Neural cell (in vitro differentiated cells): ENCODE measurements around the gene AFF3. TPM values are rescaled to one million over a fixed set of nuclear protein-coding genes. Genes with fewer than 3 reads are reported as not detected.

Experiments
- H2AFZ ChIP-seq: fragments of 200-600, 300-800 bp; sonication (generic), shearing (Covaris generic); 2 replicates; pipeline ENCODE4 v1.6.0; 2014; ENCODE audit warnings: low read depth, mild to moderate bottlenecking, antibody characterized with exemption, low read length, moderate library complexity
- H3F3A ChIP-seq: fragments of 200-600 bp; shearing (Covaris generic); 2 replicates; pipeline ENCODE4 v1.6.1; 2016; ENCODE audit warnings: mild to moderate bottlenecking, moderate library complexity, mixed read lengths, antibody characterized with exemption, low read length; ENCODE audit not compliant: insufficient read depth, poor library complexity, severe bottlenecking
- H3K27ac ChIP-seq: fragments of 200-600, 300-800 bp; sonication (generic), shearing (Covaris generic); 2 replicates; pipeline ENCODE4 v1.5.1; 2014; ENCODE audit warnings: mild to moderate bottlenecking, low read length, moderate library complexity
- H3K27me3 ChIP-seq: fragments of 300-800, 200-600 bp; sonication (generic), shearing (Covaris generic); 2 replicates; pipeline ENCODE4 v1.6.0; 2014; ENCODE audit warnings: mild to moderate bottlenecking, low read depth, low read length, moderate library complexity; ENCODE audit not compliant: insufficient read depth
- H3K36me3 ChIP-seq: fragments of 300-800, 200-600 bp; sonication (generic), shearing (Covaris generic); 2 replicates; pipeline ENCODE4 v1.5.1; 2014; ENCODE audit warnings: mild to moderate bottlenecking, antibody characterized with exemption, low read length, moderate library complexity; ENCODE audit not compliant: insufficient read depth
- H3K4me2 ChIP-seq: fragments of 300-800, 200-600 bp; sonication (generic), shearing (Covaris generic); 2 replicates; pipeline ENCODE4 v1.6.0; 2014; ENCODE audit warnings: mild to moderate bottlenecking, low read length
- H3K4me3 ChIP-seq: fragments of 300-800, 200-600 bp; sonication (generic), shearing (Covaris generic); 2 replicates; pipeline ENCODE4 v1.5.1; 2014; ENCODE audit warnings: mild to moderate bottlenecking, low read length, moderate library complexity
- H3K79me2 ChIP-seq: fragments of 200-600 bp; shearing (Covaris generic); replicated peaks from 2 replicates; pipeline ENCODE4 v1.6.0; 2014; ENCODE audit warnings: mild to moderate bottlenecking, low read length, moderate library complexity; ENCODE audit not compliant: insufficient read depth
- H3K9ac ChIP-seq: fragments of 300-800, 200-600 bp; sonication (generic), shearing (Covaris generic); 2 replicates; pipeline ENCODE4 v1.6.1; 2016; ENCODE audit warnings: mild to moderate bottlenecking, low read length, mixed read lengths
- H3K9me2 ChIP-seq: fragments of 200-600 bp; shearing (Covaris generic); 2 replicates; pipeline ENCODE4 v1.6.1; 2016; ENCODE audit warnings: mild to moderate bottlenecking, low read length, mixed read lengths; ENCODE audit not compliant: insufficient read depth
- H3K9me3 ChIP-seq: fragments of 200-600, 300-800 bp; sonication (generic), shearing (Covaris generic); 2 replicates; pipeline ENCODE4 v1.6.1; 2016; ENCODE audit warnings: mild to moderate bottlenecking, mixed run types, low read length, moderate library complexity, mixed read lengths
- H4K20me1 ChIP-seq: fragments of 200-600 bp; shearing (Covaris generic); 2 replicates; pipeline ENCODE4 v1.6.1; 2016; ENCODE audit warnings: mild to moderate bottlenecking, mixed run types; ENCODE audit not compliant: insufficient read depth
- CTCF ChIP-seq: fragments of 450-650 bp; IDR thresholded peaks from 2 replicates; pipeline ENCODE4 v1.5.1; 2014; ENCODE audit warnings: antibody characterized with exemption, mild to moderate bottlenecking, moderate library complexity; ENCODE audit not compliant: poor library complexity, severe bottlenecking
- EP300 ChIP-seq: fragments of 450-650 bp; conservative IDR thresholded peaks from 2 replicates; pipeline ENCODE4 v1.6.1; 2014; ENCODE audit warnings: antibody characterized with exemption, mild to moderate bottlenecking, moderate library complexity; ENCODE audit not compliant: poor library complexity, severe bottlenecking
- EZH2 ChIP-seq: fragments of 200-600, 300-800 bp; shearing (Covaris generic), sonication (generic); IDR thresholded peaks from 2 replicates; pipeline ENCODE4 v1.6.1; 2014; ENCODE audit warnings: antibody characterized with exemption, low read length, borderline replicate concordance, mild to moderate bottlenecking; ENCODE audit not compliant: insufficient read depth, poor library complexity, severe bottlenecking
- MXI1 ChIP-seq: fragments of 450-650 bp; conservative IDR thresholded peaks from 2 replicates; pipeline ENCODE4 v1.6.1; 2014; ENCODE audit warnings: antibody characterized with exemption, mild to moderate bottlenecking; ENCODE audit not compliant: poor library complexity, severe bottlenecking
- POLR2AphosphoS5 ChIP-seq: IDR thresholded peaks from 2 replicates; pipeline ENCODE4 v1.6.1; 2012
- RAD21 ChIP-seq: fragments of 450-650 bp; conservative IDR thresholded peaks from 2 replicates; pipeline ENCODE4 v1.6.1; 2014; ENCODE audit warnings: antibody characterized with exemption, mild to moderate bottlenecking, moderate library complexity
- SMC3 ChIP-seq: fragments of 450-650 bp; conservative IDR thresholded peaks from 2 replicates; pipeline ENCODE4 v1.6.1; 2014; ENCODE audit warnings: antibody characterized with exemption, mild to moderate bottlenecking, moderate library complexity; ENCODE audit not compliant: poor library complexity
- TAF1 ChIP-seq: IDR thresholded peaks from 2 replicates; pipeline ENCODE4 v1.6.1; 2012; ENCODE audit warnings: low read depth
- polyA plus RNA-seq: library from polyadenylated mRNA; depleted of rRNA; stranded (reverse); fragments of >200 nt; gene quantifications from 2 replicates; pipeline ENCODE4 v1.2.3, GENCODE V29; 2014
- TF ChIP-seq, protein P1 (sequence below): IDR thresholded peaks from 2 replicates; pipeline ENCODE4 v1.6.1; 2012; ENCODE audit warnings: borderline replicate concordance

AFF3 gene
- polyA plus RNA-seq, 1 donor from 2014 or later = 5.1 TPM

DNA sequence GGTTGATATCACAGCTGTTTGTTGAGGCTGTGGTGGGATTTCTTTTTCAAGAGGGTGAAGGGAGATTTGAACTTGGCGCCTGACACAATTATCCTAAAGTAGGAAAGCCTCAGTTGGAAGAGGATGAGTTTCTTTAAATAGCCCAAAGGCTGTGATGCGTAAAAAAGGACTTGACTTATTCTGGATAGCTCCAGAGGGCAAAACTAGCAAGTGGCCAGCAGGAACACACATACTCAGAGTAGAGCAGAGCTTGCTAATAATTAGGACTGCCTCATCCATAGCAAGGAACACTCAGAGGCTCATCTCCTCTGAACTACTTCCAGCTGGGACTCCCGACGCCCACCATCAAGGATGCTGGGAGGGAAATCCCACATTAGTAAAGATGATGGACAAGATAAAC lies 74.0 kb downstream of the AFF3 start:
- Histone ChIP-seq H3K9me3 (no peaks in the 10 kb centered on the region), H3K79me2 (no peaks in the 10 kb centered on the region), H3K9me2 (no peaks in the 10 kb centered on the region), H3K4me2 (no peak overlapping the region), H3K4me3 (no peak overlapping the region), H3F3A (no peaks in the 10 kb centered on the region), H3K9ac (no peak overlapping the region), H3K27ac (no peak overlapping the region), H2AFZ (no peak overlapping the region), H3K27me3 (no peaks in the 10 kb centered on the region), H4K20me1 (no peaks in the 10 kb centered on the region), H3K36me3 (no peaks in the 10 kb centered on the region)
- TF ChIP-seq, protein P1, sequence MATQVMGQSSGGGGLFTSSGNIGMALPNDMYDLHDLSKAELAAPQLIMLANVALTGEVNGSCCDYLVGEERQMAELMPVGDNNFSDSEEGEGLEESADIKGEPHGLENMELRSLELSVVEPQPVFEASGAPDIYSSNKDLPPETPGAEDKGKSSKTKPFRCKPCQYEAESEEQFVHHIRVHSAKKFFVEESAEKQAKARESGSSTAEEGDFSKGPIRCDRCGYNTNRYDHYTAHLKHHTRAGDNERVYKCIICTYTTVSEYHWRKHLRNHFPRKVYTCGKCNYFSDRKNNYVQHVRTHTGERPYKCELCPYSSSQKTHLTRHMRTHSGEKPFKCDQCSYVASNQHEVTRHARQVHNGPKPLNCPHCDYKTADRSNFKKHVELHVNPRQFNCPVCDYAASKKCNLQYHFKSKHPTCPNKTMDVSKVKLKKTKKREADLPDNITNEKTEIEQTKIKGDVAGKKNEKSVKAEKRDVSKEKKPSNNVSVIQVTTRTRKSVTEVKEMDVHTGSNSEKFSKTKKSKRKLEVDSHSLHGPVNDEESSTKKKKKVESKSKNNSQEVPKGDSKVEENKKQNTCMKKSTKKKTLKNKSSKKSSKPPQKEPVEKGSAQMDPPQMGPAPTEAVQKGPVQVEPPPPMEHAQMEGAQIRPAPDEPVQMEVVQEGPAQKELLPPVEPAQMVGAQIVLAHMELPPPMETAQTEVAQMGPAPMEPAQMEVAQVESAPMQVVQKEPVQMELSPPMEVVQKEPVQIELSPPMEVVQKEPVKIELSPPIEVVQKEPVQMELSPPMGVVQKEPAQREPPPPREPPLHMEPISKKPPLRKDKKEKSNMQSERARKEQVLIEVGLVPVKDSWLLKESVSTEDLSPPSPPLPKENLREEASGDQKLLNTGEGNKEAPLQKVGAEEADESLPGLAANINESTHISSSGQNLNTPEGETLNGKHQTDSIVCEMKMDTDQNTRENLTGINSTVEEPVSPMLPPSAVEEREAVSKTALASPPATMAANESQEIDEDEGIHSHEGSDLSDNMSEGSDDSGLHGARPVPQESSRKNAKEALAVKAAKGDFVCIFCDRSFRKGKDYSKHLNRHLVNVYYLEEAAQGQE = no peak
- TF ChIP-seq EP300 = no peak
- no peak for TF ChIP-seq POLR2AphosphoS5
- no peak for TF ChIP-seq SMC3
- no peak for TF ChIP-seq EZH2
- TF ChIP-seq TAF1 = no peak
- TF ChIP-seq MXI1 = no peak
- no peak for TF ChIP-seq RAD21
- TF ChIP-seq CTCF = no peak

DNA sequence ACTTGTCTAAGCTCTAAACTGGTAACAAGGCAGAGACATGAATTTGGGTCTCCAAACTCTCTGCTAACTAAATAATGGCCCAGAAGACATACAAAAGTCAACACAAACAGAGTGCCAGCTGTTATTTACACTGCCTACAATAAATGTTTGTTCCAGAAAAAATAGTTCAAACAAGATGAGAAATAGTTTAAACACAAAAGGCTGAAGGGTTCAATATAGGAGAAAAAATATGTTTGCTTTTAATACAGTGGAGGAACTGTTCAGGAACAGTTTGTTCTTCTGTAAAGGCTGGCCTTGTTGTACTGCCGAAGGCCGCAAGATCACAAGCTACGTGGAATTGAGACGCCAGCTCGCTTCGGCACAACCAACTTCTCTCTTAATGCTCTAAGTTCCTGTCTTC lies 74.6 kb downstream of the AFF3 start:
- no peaks in the 10 kb centered on the region for H3K36me3 ChIP-seq
- H3K9ac ChIP-seq = no peak overlapping the region
- no peaks in the 10 kb centered on the region for H3F3A ChIP-seq
- no peaks in the 10 kb centered on the region for H4K20me1 ChIP-seq
- no peaks in the 10 kb centered on the region for H3K9me2 ChIP-seq
- TF ChIP-seq POLR2AphosphoS5 = no peak
- H3K4me3 ChIP-seq = no peak overlapping the region
- no peak overlapping the region for H3K27ac ChIP-seq
- no peaks in the 10 kb centered on the region for H3K27me3 ChIP-seq
- no peak overlapping the region for H2AFZ ChIP-seq
- H3K79me2 ChIP-seq = no peaks in the 10 kb centered on the region
- H3K9me3 ChIP-seq = no peaks in the 10 kb centered on the region
- H3K4me2 ChIP-seq = no peak overlapping the region

- H3K9me3 ChIP-seq = no peaks in the 10 kb centered on the region
- TF ChIP-seq RAD21 (no peak), SMC3 (no peak), MXI1 (no peak), CTCF (no peak), TAF1 (no peak), POLR2AphosphoS5 (no peak), EP300 (no peak), EZH2 (no peak)
- TF ChIP-seq, protein P1 = no peak
- no peak overlapping the region for H3K4me2 ChIP-seq
- H3K27me3 ChIP-seq = no peaks in the 10 kb centered on the region
- H4K20me1 ChIP-seq = no peaks in the 10 kb centered on the region
- H3K4me3 ChIP-seq = no peak overlapping the region
- no peaks in the 10 kb centered on the region for H3K9me2 ChIP-seq
- H3K27ac ChIP-seq = no peak overlapping the region
- H3K36me3 ChIP-seq = no peaks in the 10 kb centered on the region
- no peak overlapping the region for H2AFZ ChIP-seq
- H3K9ac ChIP-seq = no peak overlapping the region
- H3K79me2 ChIP-seq = no peaks in the 10 kb centered on the region
- no peaks in the 10 kb centered on the region for H3F3A ChIP-seq
These were observed 75.5 kb downstream of the AFF3 start for GRCh38 chr2:100066856-100067255.
